Endothelial cell of umbilical vein (primary cell): ENCODE results near the gene HTR3E. TPM values are rescaled to one million over a fixed set of nuclear protein-coding genes. Genes with fewer than 3 reads are reported as not detected.

ENCODE experiments used
- BruUV-seq: library from RNA; stranded (reverse); fragments of 400-500 nt; replicated peaks from 2 replicates; lab custom pipeline; 2021; lab: Mats Ljungman, UMichigan
- CTCF ChIA-PET: fragments of 300-600, 350-600 bp; sonication (Branson Sonifier 250); formaldehyde crosslinking; loops from one replicate; lab custom pipeline; 2021; ENCODE audit warnings: antibody characterized with exemption, inconsistent platforms; lab: Charles Lee
- POLR2A ChIA-PET: fragments of 300-600, 350-600 bp; sonication (Branson Sonifier 250); formaldehyde crosslinking; loops from one replicate; lab custom pipeline; 2021; ENCODE audit warnings: antibody characterized with exemption, inconsistent platforms; lab: Charles Lee
- DNase-seq: peaks from one replicate; pipeline ENCODE4 v3.0.0-alpha.2; 2011; ENCODE audit warnings: low read depth, low spot score
- FAIRE-seq: peaks from 2 replicates; lab custom pipeline; 2011; peaks lifted over from hg19 to GRCh38; lab: Jason Lieb, UNC
- H2AFZ ChIP-seq: 2 replicates; pipeline ENCODE4 v1.6.0; 2012; ENCODE audit warnings: low read depth, low read length, control low read depth, inconsistent platforms
- H3K27ac ChIP-seq: 2 replicates; pipeline ENCODE4 v1.5.1; 2011; ENCODE audit warnings: low read depth, mild to moderate bottlenecking, control low read depth, low read length, moderate library complexity; ENCODE audit not compliant: insufficient read depth
- H3K27me3 ChIP-seq, 2 experiments: 2 replicates each; pipeline versions ENCODE4 v1.6.0 to v1.6.1; 2011; ENCODE audit warnings: low read length in 2 of 2, mixed read lengths in 1 of 2; ENCODE audit not compliant: control insufficient read depth in 2 of 2, insufficient read depth in 2 of 2
- H3K36me3 ChIP-seq, 2 experiments: 2 replicates in 1 of 2; 3 replicates in 1 of 2; pipeline ENCODE4 v1.5.1; 2011; ENCODE audit warnings: low read length in 2 of 2, mild to moderate bottlenecking in 1 of 2, moderate library complexity in 1 of 2; ENCODE audit not compliant: control insufficient read depth in 2 of 2, insufficient read depth in 2 of 2; ENCODE audit errors: extremely low read depth in 1 of 2
- H3K4me1 ChIP-seq: 3 replicates; pipeline ENCODE4 v1.5.1; 2011; ENCODE audit warnings: mild to moderate bottlenecking, low read length; ENCODE audit not compliant: control insufficient read depth, insufficient read depth; ENCODE audit errors: extremely low read depth
- H3K4me2 ChIP-seq: 2 replicates; pipeline ENCODE4 v1.6.1; 2011; ENCODE audit warnings: low read length, control low read depth, mixed read lengths; ENCODE audit not compliant: insufficient read depth
- H3K4me3 ChIP-seq, 3 experiments: fragments of 200-600 bp in 1 of 3; sonication (generic), shearing (Covaris generic) in 1 of 3; replicated peaks in 1 of 3; 2 replicates each; pipeline ENCODE4 v1.5.1; 2011 to 2016; ENCODE audit warnings: control low read depth in 3 of 3, low read length in 3 of 3, mild to moderate bottlenecking in 2 of 3, inconsistent platforms in 1 of 3, low read depth in 1 of 3, moderate library complexity in 1 of 3; ENCODE audit not compliant: insufficient read depth in 1 of 3
- H3K79me2 ChIP-seq: 2 replicates; pipeline ENCODE4 v1.6.0; 2012; ENCODE audit warnings: low read length, inconsistent platforms; ENCODE audit not compliant: control insufficient read depth, insufficient read depth
- H3K9ac ChIP-seq: replicated peaks from 2 replicates; pipeline ENCODE3; 2011; ENCODE audit warnings: low read length, control low read depth; ENCODE audit not compliant: insufficient read depth; ENCODE audit errors: extremely low read depth
- H3K9me1 ChIP-seq: replicated peaks from 3 replicates; pipeline ENCODE4 v1.6.0; 2011; ENCODE audit warnings: mild to moderate bottlenecking, low read length; ENCODE audit not compliant: control insufficient read depth, insufficient read depth; ENCODE audit errors: extremely low read depth
- H3K9me3 ChIP-seq: replicated peaks from 2 replicates; pipeline ENCODE4 v1.5.1; 2012; ENCODE audit warnings: low read length, inconsistent platforms; ENCODE audit not compliant: control insufficient read depth, insufficient read depth
- H4K20me1 ChIP-seq: replicated peaks from 2 replicates; pipeline ENCODE3; 2011; ENCODE audit warnings: mild to moderate bottlenecking, low read length; ENCODE audit not compliant: control insufficient read depth, insufficient read depth; ENCODE audit errors: extremely low read depth
- CTCF ChIP-seq, 2 donors: IDR thresholded peaks; 1 replicate in 1 of 2; 2 replicates in 1 of 2; pipeline ENCODE4 v1.5.1; 2011; ENCODE audit warnings: low read length in 2 of 2, mild to moderate bottlenecking in 2 of 2, moderate library complexity in 2 of 2, control low read depth in 1 of 2, inconsistent platforms in 1 of 2, low read depth in 1 of 2; ENCODE audit not compliant: insufficient read depth in 1 of 2; ENCODE audit errors: extremely low read depth in 1 of 2
- EZH2 ChIP-seq: IDR thresholded peaks from 2 replicates; pipeline ENCODE4 v1.6.1; 2012; ENCODE audit warnings: borderline replicate concordance, low read depth, mild to moderate bottlenecking, moderate library complexity, low read length, inconsistent platforms; ENCODE audit not compliant: severe bottlenecking
- FOS ChIP-seq: IDR thresholded peaks from 2 replicates; pipeline ENCODE4 v1.6.1; 2011; ENCODE audit warnings: mild to moderate bottlenecking, low read length, moderate library complexity, borderline replicate concordance; ENCODE audit not compliant: insufficient read depth
- GATA2 ChIP-seq: IDR thresholded peaks from 2 replicates; pipeline ENCODE4 v1.7.0; 2011; ENCODE audit warnings: low read depth, mild to moderate bottlenecking, moderate library complexity, mixed read lengths, low read length; ENCODE audit not compliant: insufficient read length, insufficient read depth
- JUN ChIP-seq: IDR thresholded peaks from 2 replicates; pipeline ENCODE4 v1.6.1; 2011; ENCODE audit warnings: borderline replicate concordance, low read depth; ENCODE audit not compliant: insufficient read length, insufficient read depth
- MAX ChIP-seq: IDR thresholded peaks from 2 replicates; pipeline ENCODE4 v1.6.1; 2011; ENCODE audit not compliant: insufficient read depth, insufficient read length
- MYC ChIP-seq: IDR thresholded peaks from one replicate; pipeline ENCODE4 v1.6.1; 2011; ENCODE audit warnings: mild to moderate bottlenecking, low read depth, low read length
- POLR2A ChIP-seq: IDR thresholded peaks from 2 replicates; pipeline ENCODE4 v1.6.1; 2012; ENCODE audit warnings: low read depth, mild to moderate bottlenecking, control low read depth, low read length
- POLR2AphosphoS5 ChIP-seq: IDR thresholded peaks from 2 replicates; pipeline ENCODE4 v1.6.1; 2012; ENCODE audit warnings: low read depth, mild to moderate bottlenecking, control low read depth, low read length, moderate library complexity; ENCODE audit not compliant: insufficient read depth
- dilution Hi-C: fragments of 300-500 bp; cut with MboI; formaldehyde crosslinking; loops from one replicate; pipeline ENCODE4 v1.15.0; 2019; ENCODE audit warnings: low sequenced_read_pairs; ENCODE audit not compliant: extremely low pct_ligation_motif_present
- intact Hi-C: fragments of 100-400 bp; cut with micrococcal nuclease; formaldehyde crosslinking; loops from one replicate; pipeline ENCODE4 v1.10.0; 2022
- polyA plus RNA-seq, 4 experiments: library from polyadenylated mRNA; depleted of rRNA in 3 of 4; stranded (reverse) in 3 of 4; unstranded in 1 of 4; fragments of >200 nt; gene quantifications; 2 replicates each; pipeline versions ENCODE4 v1.2.1 to v1.2.3, GENCODE V29; 2011 to 2012; ENCODE audit warnings: missing spikeins in 1 of 4
- total RNA-seq: library from RNA; stranded (reverse); gene quantifications from 2 replicates; pipeline ENCODE4 v1.2.3, GENCODE V29; 2021

HTR3E gene
- total and polyA plus RNA-seq, 2 donors (not counting 3 experiments of a cell fraction or from before 2014, with no cell fraction given) = not detected

- no peak overlapping the region for H3K27ac ChIP-seq
- H3K4me2 ChIP-seq = no peak overlapping the region
- no TSS peak for BruUV-seq
- no peak for DNase-seq
- no peak overlapping the region for H3K4me3 ChIP-seq
- no peaks in the 10 kb centered on the region for H3K9me3 ChIP-seq
- no peak for TF ChIP-seq MYC
- TF ChIP-seq POLR2A = no peak
- TF ChIP-seq EZH2 = no peak
- no peak for TF ChIP-seq MAX
- no peak for TF ChIP-seq POLR2AphosphoS5
- no peak for TF ChIP-seq JUN
- no peak for TF ChIP-seq FOS
- TF ChIP-seq GATA2 = no peak
- no peak for TF ChIP-seq CTCF (IDR thresholded peaks at IDR 0.05; ENCODE audit: extremely low read depth in 1 of 2, insufficient read depth in 1 of 2, low read depth in 1 of 2, low read length in 2 of 2)
- no peak for FAIRE-seq
- ChIA-PET CTCF (interaction anchor here (1.5 kb wide), 1 partner anchor 12 kb away, joined by 4 read pairs; no protein-coding TSS in a partner anchor), POLR2A (no interaction called here)
- no peak overlapping the region for H3K9ac ChIP-seq
- H3K36me3 ChIP-seq = no peaks in the 10 kb centered on the region
- no peaks in the 10 kb centered on the region for H3K4me1 ChIP-seq
- peaks cover 0 to 3% of the 10 kb centered on the region in 2 experiments for H3K27me3 ChIP-seq
- no peaks in the 10 kb centered on the region for H3K79me2 ChIP-seq
- no peaks in the 10 kb centered on the region for H4K20me1 ChIP-seq
- dilution Hi-C loops (no loop called here), intact Hi-C loops (no loop called here)
- H2AFZ ChIP-seq = no peak overlapping the region
- no peaks in the 10 kb centered on the region for H3K9me1 ChIP-seq
Measured at GRCh38 chr3:184099806-184100686, 3.2 kb downstream of the HTR3E start.
